GM23338 (cell line): ENCODE results near the gene PRMT9.

Experiments used
- CREB1 ChIP-seq: fragments of 250-450 bp; sonication (Bioruptor Pico); IDR thresholded peaks from 2 replicates; pipeline ENCODE4 v1.5.0; 2020; ENCODE audit warnings: low read depth, mild to moderate bottlenecking, moderate library complexity
- EZH2 ChIP-seq: fragments of 200-600 bp; sonication (generic); IDR thresholded peaks from one replicate; pipeline ENCODE4 v1.8.0; 2017; ENCODE audit warnings: antibody characterized with exemption, mild to moderate bottlenecking, low read depth; ENCODE audit not compliant: unreplicated experiment
- EZH2phosphoT487 ChIP-seq: fragments of 200-600 bp; sonication (generic); IDR thresholded peaks from one replicate; pipeline ENCODE4 v1.8.1; 2018; ENCODE audit warnings: antibody characterized with exemption; ENCODE audit not compliant: unreplicated experiment
- JUNB ChIP-seq: IDR thresholded peaks from one replicate; pipeline ENCODE4 v1.6.1; 2016; ENCODE audit warnings: antibody characterized with exemption; ENCODE audit not compliant: unreplicated experiment
- POLR2AphosphoS5 ChIP-seq: IDR thresholded peaks from 2 replicates; pipeline ENCODE4 v1.6.1; 2016; ENCODE audit warnings: antibody characterized with exemption, low read depth
- STAT1 ChIP-seq: IDR thresholded peaks from one replicate; pipeline ENCODE4 v1.6.1; 2016; ENCODE audit warnings: antibody characterized with exemption; ENCODE audit not compliant: unreplicated experiment
- ZNF331 ChIP-seq: fragments of 250-450 bp; sonication (Bioruptor Pico); IDR thresholded peaks from 2 replicates; pipeline ENCODE4 v1.5.0; 2020; ENCODE audit warnings: low read depth, mild to moderate bottlenecking, moderate library complexity
- TF ChIP-seq, protein P1 (sequence below), 2 experiments: fragments of 200-600 bp in 1 of 2; sonication (generic) in 1 of 2; conservative IDR thresholded peaks; 2 replicates each; pipeline versions ENCODE4 v1.5.1 to v1.6.1; 2016 to 2017; ENCODE audit warnings: antibody characterized with exemption in 2 of 2, low read depth in 2 of 2, mild to moderate bottlenecking in 2 of 2, moderate library complexity in 1 of 2
- TF ChIP-seq, protein P2 (sequence below): IDR thresholded peaks from one replicate; pipeline ENCODE4 v1.6.1; 2018; ENCODE audit warnings: antibody characterized with exemption; ENCODE audit not compliant: unreplicated experiment

DNA sequence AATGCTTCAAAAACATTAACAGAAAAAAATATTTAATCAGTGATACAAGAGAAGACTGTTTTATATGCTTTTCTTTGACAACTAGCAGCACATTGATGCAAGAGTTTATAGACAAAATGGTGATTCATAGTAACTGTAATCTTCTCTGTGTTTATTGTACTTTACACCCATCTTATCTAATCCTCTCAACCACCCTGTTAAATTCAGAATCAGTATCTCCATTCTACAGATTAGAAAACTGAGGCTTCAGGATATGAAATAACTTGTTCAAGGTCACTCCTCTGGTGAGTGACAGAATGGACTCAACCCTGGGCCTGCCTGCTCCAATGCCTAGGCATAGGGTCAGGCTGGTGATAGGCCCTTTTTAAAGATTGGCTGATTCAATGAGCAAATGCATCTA is 92.9 kb downstream of the PRMT9 start:
- TF ChIP-seq ZNF331, result no peak
- TF ChIP-seq, protein P1, sequence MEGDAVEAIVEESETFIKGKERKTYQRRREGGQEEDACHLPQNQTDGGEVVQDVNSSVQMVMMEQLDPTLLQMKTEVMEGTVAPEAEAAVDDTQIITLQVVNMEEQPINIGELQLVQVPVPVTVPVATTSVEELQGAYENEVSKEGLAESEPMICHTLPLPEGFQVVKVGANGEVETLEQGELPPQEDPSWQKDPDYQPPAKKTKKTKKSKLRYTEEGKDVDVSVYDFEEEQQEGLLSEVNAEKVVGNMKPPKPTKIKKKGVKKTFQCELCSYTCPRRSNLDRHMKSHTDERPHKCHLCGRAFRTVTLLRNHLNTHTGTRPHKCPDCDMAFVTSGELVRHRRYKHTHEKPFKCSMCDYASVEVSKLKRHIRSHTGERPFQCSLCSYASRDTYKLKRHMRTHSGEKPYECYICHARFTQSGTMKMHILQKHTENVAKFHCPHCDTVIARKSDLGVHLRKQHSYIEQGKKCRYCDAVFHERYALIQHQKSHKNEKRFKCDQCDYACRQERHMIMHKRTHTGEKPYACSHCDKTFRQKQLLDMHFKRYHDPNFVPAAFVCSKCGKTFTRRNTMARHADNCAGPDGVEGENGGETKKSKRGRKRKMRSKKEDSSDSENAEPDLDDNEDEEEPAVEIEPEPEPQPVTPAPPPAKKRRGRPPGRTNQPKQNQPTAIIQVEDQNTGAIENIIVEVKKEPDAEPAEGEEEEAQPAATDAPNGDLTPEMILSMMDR (conservative IDR thresholded peaks at IDR 0.05; ENCODE audit: low read depth in 2 of 2), result no peak
- no peak for TF ChIP-seq POLR2AphosphoS5
- TF ChIP-seq, protein P2, sequence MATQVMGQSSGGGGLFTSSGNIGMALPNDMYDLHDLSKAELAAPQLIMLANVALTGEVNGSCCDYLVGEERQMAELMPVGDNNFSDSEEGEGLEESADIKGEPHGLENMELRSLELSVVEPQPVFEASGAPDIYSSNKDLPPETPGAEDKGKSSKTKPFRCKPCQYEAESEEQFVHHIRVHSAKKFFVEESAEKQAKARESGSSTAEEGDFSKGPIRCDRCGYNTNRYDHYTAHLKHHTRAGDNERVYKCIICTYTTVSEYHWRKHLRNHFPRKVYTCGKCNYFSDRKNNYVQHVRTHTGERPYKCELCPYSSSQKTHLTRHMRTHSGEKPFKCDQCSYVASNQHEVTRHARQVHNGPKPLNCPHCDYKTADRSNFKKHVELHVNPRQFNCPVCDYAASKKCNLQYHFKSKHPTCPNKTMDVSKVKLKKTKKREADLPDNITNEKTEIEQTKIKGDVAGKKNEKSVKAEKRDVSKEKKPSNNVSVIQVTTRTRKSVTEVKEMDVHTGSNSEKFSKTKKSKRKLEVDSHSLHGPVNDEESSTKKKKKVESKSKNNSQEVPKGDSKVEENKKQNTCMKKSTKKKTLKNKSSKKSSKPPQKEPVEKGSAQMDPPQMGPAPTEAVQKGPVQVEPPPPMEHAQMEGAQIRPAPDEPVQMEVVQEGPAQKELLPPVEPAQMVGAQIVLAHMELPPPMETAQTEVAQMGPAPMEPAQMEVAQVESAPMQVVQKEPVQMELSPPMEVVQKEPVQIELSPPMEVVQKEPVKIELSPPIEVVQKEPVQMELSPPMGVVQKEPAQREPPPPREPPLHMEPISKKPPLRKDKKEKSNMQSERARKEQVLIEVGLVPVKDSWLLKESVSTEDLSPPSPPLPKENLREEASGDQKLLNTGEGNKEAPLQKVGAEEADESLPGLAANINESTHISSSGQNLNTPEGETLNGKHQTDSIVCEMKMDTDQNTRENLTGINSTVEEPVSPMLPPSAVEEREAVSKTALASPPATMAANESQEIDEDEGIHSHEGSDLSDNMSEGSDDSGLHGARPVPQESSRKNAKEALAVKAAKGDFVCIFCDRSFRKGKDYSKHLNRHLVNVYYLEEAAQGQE, result no peak
- TF ChIP-seq EZH2, result no peak
- no peak for TF ChIP-seq STAT1
- TF ChIP-seq JUNB, result no peak
- no peak for TF ChIP-seq CREB1
- no peak for TF ChIP-seq EZH2phosphoT487
